GM12874 (cell line): ENCODE measurements around the gene RMND5B.

ENCODE experiments used
- CTCF ChIP-seq: IDR thresholded peaks from 2 replicates; pipeline ENCODE4 v1.5.1; 2011; ENCODE audit warnings: low read depth, mild to moderate bottlenecking, control low read depth, low read length, moderate library complexity; ENCODE audit not compliant: insufficient read depth

Gene RMND5B

GRCh38 chr5:178115136-178115813 is 15.5 kb upstream of the RMND5B start:
- no peak for TF ChIP-seq CTCF

GRCh38 chr5:178115814-178116142 is 15.0 kb upstream of the RMND5B start:
- no peak for TF ChIP-seq CTCF

GRCh38 chr5:178116143-178116885 is 14.5 kb upstream of the RMND5B start:
- TF ChIP-seq CTCF = no peak

GRCh38 chr5:178117923-178118701 is 12.7 kb upstream of the RMND5B start:
- no peak for TF ChIP-seq CTCF

GRCh38 chr5:178119915-178120606 is 10.8 kb upstream of the RMND5B start:
- no peak for TF ChIP-seq CTCF

- peak; percentile 93 for TF ChIP-seq CTCF
These were observed 10.0 kb upstream of the RMND5B start for GRCh38 chr5:178120607-178121357.
